HepG2 (cell line): ENCODE data around the gene CPLANE1. TPM values are rescaled to one million over a fixed set of nuclear protein-coding genes. Genes with fewer than 3 reads are reported as not detected.

ENCODE experiments used
- ATAC-seq: fragments of 200-7000 bp; cut with Tn5 transposase; 3 replicates; pipeline ENCODE4 v1.9.1; 2020; ENCODE audit warnings: mild to moderate bottlenecking, moderate library complexity
- BruUV-seq: library from RNA; stranded (reverse); fragments of 400-500 nt; replicated peaks from 2 replicates; lab custom pipeline; 2021; lab: Mats Ljungman, UMichigan
- CTCF ChIA-PET: fragments of 300-600 bp; formaldehyde crosslinking; extraction: SDS; loops from one replicate; lab custom pipeline; 2021; ENCODE audit warnings: low total read pairs, inconsistent platforms, low intra/inter-chr PET ratio; lab: Yijun Ruan, JAX
- POLR2A ChIA-PET: fragments of 350-600 bp; sonication (Branson Sonifier 250); formaldehyde crosslinking; loops from one replicate; lab custom pipeline; 2020; ENCODE audit warnings: antibody characterized with exemption, inconsistent platforms; lab: Yijun Ruan, JAX
- DNase-seq: peaks from one replicate; pipeline ENCODE4 v3.0.0-alpha.2; 2015; ENCODE audit warnings: low spot score
- FAIRE-seq: peaks from 3 replicates; lab custom pipeline; 2011; peaks lifted over from hg19 to GRCh38; lab: Jason Lieb, UNC
- H2AFZ ChIP-seq: one replicate; pipeline ENCODE4 v1.6.1; 2011; ENCODE audit warnings: low read length, inconsistent platforms
- H3K27ac ChIP-seq: fragments of 300-600 bp; 3 replicates; pipeline ENCODE4 v1.8.0; 2011; ENCODE audit warnings: mixed run types, mild to moderate bottlenecking, mixed read lengths, low read length, inconsistent platforms; ENCODE audit not compliant: insufficient read depth; ENCODE audit errors: extremely low read length
- H3K27me3 ChIP-seq, 2 experiments: fragments of 200-600 bp in 1 of 2; 2 replicates in 1 of 2; 3 replicates in 1 of 2; pipeline versions ENCODE4 v1.6.0 to v1.8.0; 2011; ENCODE audit warnings: low read length in 2 of 2, mild to moderate bottlenecking in 2 of 2, moderate library complexity in 2 of 2, inconsistent platforms in 1 of 2; ENCODE audit not compliant: insufficient read depth in 2 of 2, control insufficient read depth in 1 of 2
- H3K36me3 ChIP-seq, 2 experiments: fragments of 200-600 bp in 1 of 2; replicated peaks in 1 of 2; 2 replicates in 1 of 2; 3 replicates in 1 of 2; pipeline versions ENCODE4 v1.5.1 to v1.8.0; 2011; ENCODE audit warnings: low read length in 2 of 2, inconsistent platforms in 1 of 2; ENCODE audit not compliant: insufficient read depth in 2 of 2, control insufficient read depth in 1 of 2
- H3K4me1 ChIP-seq: 2 replicates; pipeline ENCODE4 v1.5.1; 2012; ENCODE audit warnings: low read length, inconsistent platforms; ENCODE audit not compliant: insufficient read depth
- H3K4me2 ChIP-seq: 2 replicates; pipeline ENCODE4 v1.6.0; 2011; ENCODE audit warnings: low read depth, low read length, inconsistent platforms
- H3K4me3 ChIP-seq, 3 experiments: fragments of 200-600 bp in 1 of 3; sonication (generic), shearing (Covaris generic) in 1 of 3; replicated peaks in 1 of 3; 2 replicates each; pipeline ENCODE4 v1.5.1; 2011 to 2016; ENCODE audit warnings: low read length in 3 of 3, inconsistent platforms in 2 of 3, low read depth in 2 of 3, mild to moderate bottlenecking in 2 of 3, control low read depth in 1 of 3, mixed read lengths in 1 of 3; ENCODE audit not compliant: insufficient read depth in 1 of 3
- H3K79me2 ChIP-seq: one replicate; pipeline ENCODE4 v1.6.1; 2011; ENCODE audit warnings: low read length, inconsistent platforms; ENCODE audit not compliant: insufficient read depth
- H3K9ac ChIP-seq: 2 replicates; pipeline ENCODE4 v1.6.0; 2011; ENCODE audit warnings: mild to moderate bottlenecking, low read depth, low read length, inconsistent platforms; ENCODE audit not compliant: insufficient read depth
- H3K9me3 ChIP-seq: 2 replicates; pipeline ENCODE4 v1.5.1; 2012; ENCODE audit warnings: mild to moderate bottlenecking, low read length
- H4K20me1 ChIP-seq: 2 replicates; pipeline ENCODE4 v1.6.0; 2011; ENCODE audit warnings: inconsistent platforms, mild to moderate bottlenecking, low read length, moderate library complexity; ENCODE audit not compliant: insufficient read depth
- BRF2 ChIP-seq: sonication (generic); formaldehyde crosslinking; IDR thresholded peaks from 2 replicates; pipeline ENCODE4 v1.8.1; 2022; ENCODE audit warnings: mild to moderate bottlenecking, missing genetic modification reagents
- CHD4 ChIP-seq: fragments of 200-600 bp; sonication (generic); IDR thresholded peaks from 2 replicates; pipeline ENCODE4 v1.7.0; 2017; ENCODE audit warnings: mild to moderate bottlenecking, low read length, borderline replicate concordance
- CREBL2 ChIP-seq: sonication (generic); formaldehyde crosslinking; IDR thresholded peaks from 2 replicates; pipeline ENCODE4 v1.8.1; 2023; ENCODE audit warnings: missing genetic modification reagents, mild to moderate bottlenecking, borderline replicate concordance
- ETS1 ChIP-seq: sonication (generic); formaldehyde crosslinking; IDR thresholded peaks from 2 replicates; pipeline ENCODE4 v1.4.0; 2020; ENCODE audit warnings: missing genetic modification reagents
- HNF4A ChIP-seq: sonication (generic); formaldehyde crosslinking; IDR thresholded peaks from 2 replicates; pipeline ENCODE4 v1.4.0; 2020; ENCODE audit warnings: missing genetic modification reagents
- IRX3 ChIP-seq: sonication (generic); formaldehyde crosslinking; IDR thresholded peaks from 2 replicates; pipeline ENCODE4 v1.8.1; 2023; ENCODE audit warnings: mild to moderate bottlenecking, low read depth, missing genetic modification reagents, borderline replicate concordance
- NCOA5 ChIP-seq: sonication (generic); formaldehyde crosslinking; IDR thresholded peaks from 2 replicates; pipeline ENCODE4 v1.4.0; 2020; ENCODE audit warnings: missing genetic modification reagents
- XBP1 ChIP-seq: sonication (generic); formaldehyde crosslinking; IDR thresholded peaks from 2 replicates; pipeline ENCODE4 v1.5.0; 2020; ENCODE audit warnings: missing genetic modification reagents
- ZBTB34 ChIP-seq: sonication (generic); formaldehyde crosslinking; IDR thresholded peaks from 2 replicates; pipeline ENCODE4 v1.8.0; 2022; ENCODE audit warnings: mild to moderate bottlenecking, missing genetic modification reagents
- ZMYM3 ChIP-seq: sonication (generic); formaldehyde crosslinking; IDR thresholded peaks from 2 replicates; pipeline ENCODE4 v1.5.1; 2020; ENCODE audit warnings: mild to moderate bottlenecking, missing genetic modification reagents
- ZNF264 ChIP-seq: sonication (generic); formaldehyde crosslinking; IDR thresholded peaks from 2 replicates; pipeline ENCODE4 v1.4.0; 2020; ENCODE audit warnings: missing genetic modification reagents
- ZNF430 ChIP-seq: sonication (generic); formaldehyde crosslinking; IDR thresholded peaks from 2 replicates; pipeline ENCODE4 v1.9.0; 2021; ENCODE audit warnings: mild to moderate bottlenecking, missing genetic modification reagents
- ZNF546 ChIP-seq: sonication (generic); formaldehyde crosslinking; conservative IDR thresholded peaks from 2 replicates; pipeline ENCODE4 v1.8.1; 2023; ENCODE audit warnings: mild to moderate bottlenecking, missing genetic modification reagents
- ZNF563 ChIP-seq: sonication (generic); formaldehyde crosslinking; IDR thresholded peaks from 2 replicates; pipeline ENCODE4 v1.8.0; 2022; ENCODE audit warnings: mild to moderate bottlenecking, moderate library complexity, missing genetic modification reagents
- ZNF609 ChIP-seq: sonication (generic); formaldehyde crosslinking; IDR thresholded peaks from 2 replicates; pipeline ENCODE4 v1.4.0; 2020; ENCODE audit warnings: mild to moderate bottlenecking, missing genetic modification reagents, borderline replicate concordance
- ZNF639 ChIP-seq: conservative IDR thresholded peaks from 2 replicates; pipeline ENCODE4 v1.6.1; 2018; ENCODE audit warnings: missing genetic modification reagents
- WGBS: methylation state at CpG from one replicate; pipeline ENCODE4 v1.1.6; 2017; ENCODE audit warnings: low lambda C conversion rate; 5-methylcytosine and 5-hydroxymethylcytosine counted together
- in situ Hi-C: cut with HindIII; loops from 2 replicates; pipeline ENCODE4 v1.10.0; 2017; ENCODE audit warnings: low pct_unique_long_range_greater_than_20kb; ENCODE audit not compliant: extremely low pct_ligation_motif_present
- intact Hi-C: fragments of 100-400 bp; cut with micrococcal nuclease; formaldehyde crosslinking; loops from one replicate; pipeline ENCODE4 v1.10.0; 2022; ENCODE audit not compliant: unreplicated experiment
- polyA plus RNA-seq, 8 experiments: library from polyadenylated mRNA; depleted of rRNA in 3 of 8; stranded (reverse) in 7 of 8; unstranded in 1 of 8; fragments of >200 nt; fragmentation: Illumina TruSeq in 4 of 8; extraction: Trizol in 4 of 8; gene quantifications; 2 replicates each; pipeline versions ENCODE4 v1.2.1 to v1.2.3, GENCODE V29; 2011 to 2016; ENCODE audit warnings: low read depth in 4 of 8, missing spikeins in 1 of 8, mixed read lengths in 1 of 8; ENCODE audit not compliant: insufficient read depth in 1 of 8
- total RNA-seq, 5 experiments: library from RNA; depleted of rRNA; stranded (reverse); fragments of >200 nt; fragmentation: Illumina TruSeq; extraction: Trizol; gene quantifications; 2 replicates each; pipeline ENCODE4 v1.2.3, GENCODE V29; 2016; ENCODE audit warnings: low read depth in 1 of 5

CPLANE1 gene
- total and polyA plus RNA-seq, 2 of the 13 experiments (the other 11 are each of a cell fraction or from before 2014, with no cell fraction given), result 6.3 to 9.9 TPM

- intact Hi-C loops, result no loop called here
- Histone ChIP-seq H3K4me1 (no peaks in the 10 kb centered on the region), H3K4me3 (no peak overlapping the region), H3K36me3 (no peaks in the 10 kb centered on the region), H3K79me2 (no peaks in the 10 kb centered on the region), H3K27ac (no peak overlapping the region), H3K9ac (no peak overlapping the region), H4K20me1 (no peaks in the 10 kb centered on the region), H2AFZ (no peak overlapping the region), H3K9me3 (no peaks in the 10 kb centered on the region), H3K4me2 (no peak overlapping the region), H3K27me3 (no peaks in the 10 kb centered on the region)
- ChIA-PET POLR2A (no interaction called here), CTCF (no interaction called here)
- no TSS peak for BruUV-seq
- ATAC-seq (no peak), FAIRE-seq (no peak), DNase-seq (no peak)
- in situ Hi-C loops, result no loop called here
- 0% methylated on average over 1 of the region's 1 CpG for WGBS
- TF ChIP-seq HNF4A (CRISPR knock-in tag), result no peak
- no peak for TF ChIP-seq ZNF264
- TF ChIP-seq NCOA5 (CRISPR knock-in tag), result no peak
- TF ChIP-seq IRX3, result no peak
- TF ChIP-seq ZBTB34 (CRISPR knock-in tag), result no peak
- TF ChIP-seq ZNF430, result no peak
- no peak for TF ChIP-seq ZMYM3 (CRISPR knock-in tag)
- no peak for TF ChIP-seq ZNF563
- TF ChIP-seq ZNF639 (CRISPR knock-in tag), result no peak
- TF ChIP-seq CHD4, result no peak
- TF ChIP-seq CREBL2 (CRISPR knock-in tag), result no peak
- TF ChIP-seq ETS1 (CRISPR knock-in tag), result no peak
- TF ChIP-seq BRF2, result no peak
- no peak for TF ChIP-seq XBP1 (CRISPR knock-in tag)
- no peak for TF ChIP-seq ZNF546
- no peak for TF ChIP-seq ZNF609 (CRISPR knock-in tag)
These were observed 23.3 kb upstream of the CPLANE1 start for GRCh38 chr5:37272511-37272910.
